OCI-LY3 (cell line): ENCODE measurements around the gene CRYL1.

ENCODE experiments used
- CTCF ChIP-seq: fragments of 200-600, 300-600 bp; sonication (generic); IDR thresholded peaks from 2 replicates; pipeline ENCODE4 v1.5.1; 2014; ENCODE audit warnings: antibody characterized with exemption, low read length, low read depth
- EZH2phosphoT487 ChIP-seq: fragments of 200-600 bp; shearing (Covaris generic); IDR thresholded peaks from 2 replicates; pipeline ENCODE4 v1.6.1; 2018; ENCODE audit warnings: antibody characterized with exemption, mixed run types, low read depth

DNA sequence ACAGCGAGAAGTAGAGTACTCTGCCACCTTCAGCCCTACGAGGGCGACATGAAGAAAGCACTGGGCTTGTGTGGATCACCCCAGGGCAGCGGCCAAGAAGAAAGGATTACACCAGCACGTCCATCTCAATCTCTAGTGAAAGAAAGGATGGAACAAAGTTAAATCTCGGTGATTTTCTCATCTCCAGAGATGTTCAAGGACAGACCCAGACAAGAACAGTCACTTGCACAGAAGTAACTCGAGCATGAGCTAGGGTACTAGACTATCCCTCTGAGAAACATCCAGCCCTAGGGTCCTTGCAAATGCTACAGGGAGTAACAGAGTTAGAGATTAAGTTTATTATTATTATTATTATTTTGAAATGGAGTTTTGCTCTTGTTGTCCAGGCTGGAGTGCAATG lies 106.7 kb downstream of the CRYL1 start:
- no peak for TF ChIP-seq EZH2phosphoT487
- no peak for TF ChIP-seq CTCF
